HS-5 (cell line): Measurements from ENCODE around the gene CSRP3.
"Not testable (repeated sequence)": the region's sequence is repeated elsewhere in the genome, so short reads cannot be mapped to it uniquely, and the experiment has no call there.

ENCODE experiments used
- DNase-seq: peaks from one replicate; pipeline ENCODE4 v3.0.0-alpha.2; 2012; ENCODE audit warnings: low read depth

Gene CSRP3

GRCh38 chr11:19185516-19186052, 16.2 kb downstream of the CSRP3 start:
- no peak for DNase-seq

GRCh38 chr11:19185036-19185435, 16.7 kb downstream of the CSRP3 start:
- DNase-seq, result no peak

- no peak for DNase-seq
Observed at GRCh38 chr11:19183646-19184045, 18.1 kb downstream of the CSRP3 start.

- DNase-seq, result no peak
Observed at GRCh38 chr11:19181531-19182261, 20.1 kb downstream of the CSRP3 start.

- no peak for DNase-seq
Observed at GRCh38 chr11:19176629-19177186, 25.1 kb downstream of the CSRP3 start.

- no peak for DNase-seq
Observed at GRCh38 chr11:19173964-19174638, 27.7 kb downstream of the CSRP3 start.

GRCh38 chr11:19173004-19173689, 28.6 kb downstream of the CSRP3 start:
- DNase-seq, result no peak

GRCh38 chr11:19168090-19168489, 33.7 kb downstream of the CSRP3 start:
- DNase-seq, result no peak

GRCh38 chr11:19164881-19165280, 36.9 kb downstream of the CSRP3 start:
- DNase-seq, result no peak

GRCh38 chr11:19164230-19164855, 37.4 kb downstream of the CSRP3 start:
- DNase-seq, result no peak

- no peak for DNase-seq
Observed at GRCh38 chr11:19163617-19164016, 38.2 kb downstream of the CSRP3 start.

GRCh38 chr11:19162951-19163505, 38.8 kb downstream of the CSRP3 start:
- no peak for DNase-seq

GRCh38 chr11:19161651-19162050, 40.1 kb downstream of the CSRP3 start:
- no peak for DNase-seq

GRCh38 chr11:19160847-19161246, 40.9 kb downstream of the CSRP3 start:
- no peak for DNase-seq

- DNase-seq, result no peak
Observed at GRCh38 chr11:19156892-19157291, 44.9 kb downstream of the CSRP3 start.

GRCh38 chr11:19145319-19145718, 56.5 kb downstream of the CSRP3 start:
- DNase-seq, result no peak

- not testable (repeated sequence) for DNase-seq
Observed at GRCh38 chr11:19136884-19137283, 64.9 kb downstream of the CSRP3 start.

GRCh38 chr11:19134004-19134403, 67.8 kb downstream of the CSRP3 start:
- no peak for DNase-seq
